GM21381 (cell line): Measurements from ENCODE around the gene ZP2.
"Not testable (repeated sequence)": the region's sequence is repeated elsewhere in the genome, so short reads cannot be mapped to it uniquely, and the experiment has no call there.

Experiments
- ATAC-seq: cut with Tn5 transposase; IDR thresholded peaks from one replicate; pipeline ENCODE4 v1.9.1; 2021; ENCODE audit warnings: mild to moderate bottlenecking, moderate library complexity; ENCODE audit not compliant: unreplicated experiment

ZP2 gene

DNA sequence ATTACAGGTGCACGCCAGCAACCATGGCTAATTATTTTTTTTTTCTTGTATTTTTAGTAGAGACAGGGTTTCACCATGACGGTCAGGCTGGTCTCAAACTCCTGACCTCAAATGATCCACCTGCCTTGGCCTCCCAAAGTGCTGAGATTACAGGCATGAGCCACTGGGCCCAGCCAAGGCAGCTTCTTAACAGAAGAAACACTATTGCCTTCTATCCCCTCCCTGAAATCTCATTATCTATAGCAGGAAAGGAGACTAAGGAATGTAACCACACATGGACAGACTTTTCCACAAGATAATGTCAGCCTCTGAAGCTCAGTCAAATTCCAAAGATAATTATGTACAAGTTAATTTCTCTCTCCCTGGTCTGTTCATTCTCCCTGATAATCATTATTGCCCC, 5.7 kb upstream of the ZP2 start:
- ATAC-seq = no peak

DNA sequence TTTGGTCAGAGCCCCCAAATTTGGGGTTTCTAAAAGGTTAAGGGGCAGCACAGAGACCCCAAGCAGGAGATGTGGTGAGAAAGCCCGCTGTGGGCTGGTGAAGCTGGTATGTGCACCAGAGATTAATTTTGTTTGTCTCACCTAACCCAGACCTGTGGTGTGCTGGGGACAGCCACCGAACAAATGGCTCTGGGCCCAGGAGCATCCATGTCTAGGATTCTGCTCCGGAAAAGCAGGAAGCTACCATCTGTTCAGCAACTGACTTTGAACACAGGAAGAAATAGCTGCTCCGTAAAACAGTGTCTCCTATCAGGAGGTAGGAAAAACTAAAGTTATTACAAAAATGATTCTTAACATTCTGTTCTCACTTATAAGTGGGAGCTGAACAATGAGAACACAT, 2.7 kb upstream of the ZP2 start:
- no peak for ATAC-seq

DNA sequence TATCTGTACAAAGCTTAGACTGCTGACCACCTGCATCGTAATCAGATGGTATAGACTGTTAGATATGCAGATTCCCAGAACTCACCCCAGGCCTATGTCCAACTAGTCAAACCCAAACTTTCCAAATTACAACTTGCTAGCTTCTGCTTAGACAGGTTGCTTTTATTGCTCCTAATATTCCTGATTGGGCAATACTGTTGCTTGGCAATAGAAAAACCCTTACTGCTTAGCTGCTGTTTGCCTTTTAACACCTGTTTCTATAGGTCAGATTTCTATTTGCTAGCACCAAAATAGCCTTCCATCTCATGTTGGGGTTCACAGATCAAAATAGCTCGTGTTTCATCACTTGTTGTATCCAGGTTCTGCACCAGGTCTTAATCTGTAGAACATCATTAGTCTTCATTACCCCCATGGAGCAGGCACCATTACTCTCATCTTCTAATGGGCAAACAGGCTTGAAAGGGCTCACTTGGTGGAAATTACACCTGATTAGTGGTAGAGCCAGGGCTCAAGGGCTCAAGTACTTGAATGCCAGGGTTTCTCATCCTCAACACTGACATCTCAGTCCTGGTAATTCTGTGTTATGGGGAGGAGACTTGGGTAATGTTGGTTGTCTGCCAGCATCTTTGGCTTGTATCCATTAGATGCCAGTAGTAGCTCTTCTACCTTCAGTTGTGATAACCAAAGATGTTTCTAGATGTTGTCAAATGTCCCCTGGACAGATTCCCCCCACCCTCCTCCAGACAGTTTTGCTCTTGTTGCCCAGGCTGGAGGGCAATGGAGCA, 2.7 kb downstream of the ZP2 start:
- no peak for ATAC-seq

DNA sequence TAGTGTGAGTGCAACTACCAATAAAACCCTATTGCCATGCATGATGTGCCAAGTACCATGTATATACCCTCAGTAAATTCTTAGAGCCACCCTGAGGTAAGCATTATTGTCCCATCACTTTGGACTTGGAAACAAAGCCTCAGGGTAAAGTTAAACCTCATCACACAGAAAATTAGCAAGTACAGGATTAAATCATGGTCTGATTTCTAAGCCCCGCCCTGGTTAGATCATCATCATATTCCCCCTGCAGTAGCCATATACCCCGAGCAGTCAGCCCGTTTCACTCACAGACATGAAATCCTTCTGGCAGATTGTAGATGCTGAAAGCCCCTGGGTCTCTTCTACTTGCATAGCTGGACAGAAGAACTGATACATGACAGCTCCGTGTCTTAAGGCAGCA, 4.8 kb downstream of the ZP2 start:
- no peak for ATAC-seq

DNA sequence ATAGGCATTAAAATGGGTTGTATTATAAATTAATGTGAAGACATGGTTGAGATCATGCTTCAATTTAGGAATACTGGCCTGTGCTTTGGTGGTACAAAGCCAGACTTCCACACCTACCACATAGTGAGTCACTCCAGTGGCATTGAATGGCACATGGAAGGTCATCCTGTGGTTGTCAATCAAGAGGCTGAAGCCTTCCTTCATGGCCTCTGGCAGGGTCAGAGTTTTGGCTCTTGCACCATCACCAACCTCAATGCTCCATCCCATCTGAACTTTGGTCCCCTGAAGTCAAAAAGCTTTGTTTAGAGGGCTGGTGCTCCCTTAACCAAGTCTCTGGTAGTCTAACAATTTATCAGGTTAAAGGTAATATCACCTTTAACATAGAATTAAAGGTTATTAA, 6.1 kb downstream of the ZP2 start:
- ATAC-seq = no peak

DNA sequence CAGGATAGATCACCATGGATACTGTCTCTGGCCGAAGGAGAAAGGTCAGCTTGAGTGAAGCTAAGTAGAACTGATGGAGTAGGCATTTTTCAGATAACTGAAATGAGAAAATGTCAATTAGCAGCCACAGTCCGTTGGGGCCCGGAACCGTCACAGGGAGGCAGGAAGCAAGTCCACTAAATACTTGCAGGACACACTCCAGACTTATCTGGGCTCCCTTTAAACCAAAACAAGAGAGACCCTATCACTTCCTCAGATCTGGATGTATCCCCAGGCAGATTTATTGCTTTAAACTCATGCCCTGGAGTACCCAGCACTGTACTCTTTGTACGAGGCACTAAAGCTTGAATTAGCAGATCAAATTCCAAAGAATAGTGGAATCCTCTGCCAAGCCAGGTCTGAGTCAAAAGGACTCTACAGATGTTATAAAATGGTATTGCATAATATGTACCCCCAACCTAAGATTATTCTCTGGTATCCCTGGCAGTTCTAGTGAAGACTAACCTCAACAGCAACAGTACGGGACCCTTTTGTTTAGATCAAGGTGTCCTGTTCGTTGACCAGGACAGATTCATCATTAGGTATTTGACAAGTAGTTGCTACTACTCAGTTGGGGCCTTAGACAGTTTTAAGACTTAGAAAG, 8.1 kb downstream of the ZP2 start:
- no peak for ATAC-seq

DNA sequence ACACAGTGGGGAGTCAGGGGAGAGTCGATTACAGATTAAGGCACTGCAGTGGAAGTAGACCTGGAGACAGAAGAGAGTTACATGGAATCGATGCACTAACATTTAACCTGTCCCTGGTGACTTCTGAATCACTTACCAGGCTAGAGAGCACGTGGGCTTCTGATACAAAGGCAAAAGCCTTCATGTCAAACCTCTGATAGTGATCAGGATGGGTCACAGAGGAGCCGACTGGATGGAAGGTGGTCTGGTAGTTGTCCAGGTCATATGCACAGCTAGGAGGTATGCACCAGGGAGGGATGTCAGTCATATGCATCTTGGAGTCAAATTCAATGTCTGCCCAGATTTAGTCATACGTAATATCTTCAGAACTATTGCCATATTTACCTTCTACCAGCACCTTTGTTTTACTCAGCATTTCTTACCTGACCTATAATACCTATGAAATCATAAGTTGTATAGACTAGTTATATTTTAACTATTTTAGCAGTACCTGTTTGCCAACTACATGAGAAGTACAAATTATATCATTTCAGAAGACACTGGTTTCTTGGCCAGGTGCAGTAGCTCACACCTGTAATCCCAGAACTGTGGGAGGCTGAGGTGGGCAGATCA, 11.7 kb downstream of the ZP2 start:
- ATAC-seq = no peak

DNA sequence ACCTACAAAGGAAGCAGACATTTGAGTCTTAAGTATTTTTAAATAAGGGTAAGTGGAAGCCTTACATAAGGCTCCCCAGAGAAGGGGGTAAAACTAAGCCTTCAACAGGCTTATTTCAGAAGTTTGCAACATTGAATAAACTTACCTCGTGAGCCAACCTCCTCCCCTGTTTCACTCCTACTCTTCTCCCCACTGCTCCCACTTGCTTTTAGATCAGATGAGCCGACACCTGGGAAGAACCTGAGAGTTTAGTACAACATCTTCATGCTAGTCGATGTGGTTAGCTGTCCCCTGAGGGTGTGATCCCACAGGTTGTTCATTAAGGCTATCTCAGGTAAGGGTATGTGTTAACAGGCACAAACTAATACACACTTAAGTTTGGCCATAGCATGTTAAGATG, 13.8 kb downstream of the ZP2 start:
- ATAC-seq = no peak

DNA sequence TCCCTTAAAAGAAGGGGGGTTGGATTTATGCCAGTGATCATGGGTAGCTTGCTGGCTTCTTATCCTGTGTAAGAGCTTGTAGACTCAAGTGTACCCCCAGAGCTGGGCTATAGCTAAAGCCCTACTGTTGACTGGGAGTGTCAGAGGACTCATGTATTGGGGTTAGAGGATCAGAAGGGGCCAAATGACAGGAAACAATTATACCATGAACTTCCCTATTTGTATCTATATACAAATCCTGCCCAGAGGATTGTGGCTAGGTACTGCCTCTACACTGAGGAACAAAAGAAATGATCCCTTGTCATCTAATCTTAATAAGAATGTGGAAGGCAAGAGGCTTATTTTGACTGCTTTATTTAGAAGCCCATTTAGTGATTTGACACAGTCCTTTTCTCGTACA, 14.3 kb downstream of the ZP2 start:
- ATAC-seq = no peak

DNA sequence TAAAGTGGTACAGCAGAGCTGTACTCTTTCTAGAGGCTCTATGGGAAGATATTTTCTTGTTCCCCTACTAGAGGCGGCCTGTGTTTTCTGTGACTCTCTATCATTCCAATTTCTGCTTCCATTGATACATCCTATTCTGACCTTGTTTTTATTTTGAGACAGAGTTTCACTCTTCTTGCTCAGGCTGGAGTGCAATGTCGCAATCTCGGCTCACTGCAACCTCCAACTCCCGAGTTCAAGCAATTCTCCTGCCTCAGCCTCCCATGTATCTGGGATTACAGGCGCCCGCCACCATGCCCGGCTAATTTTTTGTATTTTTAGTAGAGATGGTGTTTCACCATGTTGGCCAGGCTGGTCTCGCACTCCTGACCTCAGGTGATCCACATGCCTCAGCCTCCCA, 16.0 kb downstream of the ZP2 start:
- ATAC-seq = not testable (repeated sequence)

DNA sequence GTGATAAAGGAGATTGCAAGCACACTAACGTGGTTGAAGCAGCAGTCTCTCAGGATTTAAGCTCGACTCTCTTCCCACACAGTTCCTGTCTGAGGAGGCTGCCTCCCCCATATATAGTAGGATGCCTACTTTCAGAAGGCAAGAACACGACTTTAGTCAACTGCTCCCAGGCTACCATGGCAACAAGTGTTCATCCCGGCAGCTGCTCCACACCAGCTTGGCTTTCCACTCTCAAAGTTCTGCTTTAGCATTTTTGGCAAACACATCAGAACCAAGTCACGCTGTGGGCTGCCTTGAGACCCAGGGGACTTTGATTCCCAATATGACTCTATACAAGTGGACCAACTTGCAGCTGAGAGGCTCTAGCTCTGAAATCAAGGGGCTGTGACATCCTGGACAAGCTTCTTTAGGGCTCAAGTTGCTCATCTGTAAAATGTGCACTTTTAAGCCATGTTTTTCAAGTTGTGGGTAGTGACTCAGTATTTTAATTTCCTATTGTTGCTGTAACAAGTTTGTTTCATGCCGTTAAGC, 16.5 kb downstream of the ZP2 start:
- no peak for ATAC-seq

DNA sequence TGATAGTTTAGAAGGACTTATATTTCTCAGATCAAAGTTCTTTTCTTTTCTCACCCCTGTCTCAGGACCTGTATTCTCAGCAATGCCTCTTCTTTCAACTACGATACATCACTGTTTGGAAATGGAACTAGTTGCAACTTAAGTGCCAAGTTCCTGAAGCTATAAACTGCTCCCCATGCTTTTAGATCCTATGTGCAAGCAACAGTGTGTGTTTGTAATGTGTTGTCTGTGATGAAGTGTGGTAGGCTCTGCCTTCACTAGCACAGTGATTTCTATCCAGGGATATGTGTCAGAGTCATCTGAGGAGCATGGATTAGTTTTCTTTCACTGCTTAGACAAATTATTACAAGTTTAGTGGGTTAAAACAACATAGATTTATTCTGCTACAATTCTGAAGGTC, 18.4 kb downstream of the ZP2 start:
- ATAC-seq = no peak

DNA sequence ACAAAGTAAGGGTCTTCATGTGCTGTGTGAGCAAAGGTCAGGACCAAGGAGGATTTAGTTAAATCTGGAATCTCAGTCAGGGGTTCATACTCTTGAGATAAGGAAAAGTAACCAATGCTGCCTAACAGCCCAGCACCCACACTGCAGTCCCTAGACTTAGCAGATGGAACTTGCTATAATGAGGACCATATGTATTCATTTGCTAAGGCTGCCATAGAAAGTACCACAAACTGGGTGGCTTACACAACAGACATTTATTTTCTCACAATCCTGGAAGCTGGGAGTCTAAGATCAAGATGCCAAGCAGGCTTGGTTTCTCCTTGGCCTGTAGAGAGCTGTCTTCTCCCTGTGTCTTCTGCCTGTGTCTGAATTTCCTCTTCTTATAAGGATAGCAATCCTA, 20.8 kb downstream of the ZP2 start:
- no peak for ATAC-seq

DNA sequence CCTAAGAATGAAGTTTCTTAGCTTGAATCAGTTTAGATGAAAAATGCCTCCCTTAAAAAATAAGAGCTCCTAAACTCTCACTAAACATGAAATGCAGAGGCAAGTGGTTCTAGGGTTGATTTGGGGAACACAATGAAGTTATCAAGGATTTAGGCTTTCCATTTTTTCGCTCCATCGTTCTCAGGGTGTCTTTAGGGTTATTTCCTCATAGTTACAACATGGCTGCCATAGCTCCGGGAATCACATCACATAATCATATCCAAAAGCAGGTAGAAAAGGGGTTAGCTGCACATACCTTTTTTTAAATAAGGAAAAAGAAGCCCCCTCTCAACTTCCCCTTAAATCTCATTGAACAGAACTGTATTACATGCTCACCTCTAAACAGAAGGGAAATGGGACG, 21.4 kb downstream of the ZP2 start:
- no peak for ATAC-seq

DNA sequence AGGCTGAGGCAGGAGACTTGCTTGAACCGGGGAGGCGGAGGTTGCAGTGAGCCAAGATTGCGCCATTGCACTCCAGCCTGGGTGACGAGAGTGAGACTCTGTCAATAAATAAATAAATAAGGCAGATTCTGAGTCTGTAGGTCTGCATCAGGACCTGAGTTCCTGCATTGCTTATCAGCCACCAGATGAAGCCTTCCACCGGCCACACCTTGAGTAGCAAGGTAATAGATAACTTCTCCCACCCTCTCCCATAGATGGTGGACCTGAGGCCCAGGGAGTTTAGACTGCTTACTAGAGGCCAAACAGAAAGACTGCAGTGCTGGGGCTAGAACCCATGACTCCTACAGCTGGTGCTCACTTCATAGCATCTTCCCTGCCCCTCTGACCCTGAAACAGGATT, 22.1 kb downstream of the ZP2 start:
- no peak for ATAC-seq

DNA sequence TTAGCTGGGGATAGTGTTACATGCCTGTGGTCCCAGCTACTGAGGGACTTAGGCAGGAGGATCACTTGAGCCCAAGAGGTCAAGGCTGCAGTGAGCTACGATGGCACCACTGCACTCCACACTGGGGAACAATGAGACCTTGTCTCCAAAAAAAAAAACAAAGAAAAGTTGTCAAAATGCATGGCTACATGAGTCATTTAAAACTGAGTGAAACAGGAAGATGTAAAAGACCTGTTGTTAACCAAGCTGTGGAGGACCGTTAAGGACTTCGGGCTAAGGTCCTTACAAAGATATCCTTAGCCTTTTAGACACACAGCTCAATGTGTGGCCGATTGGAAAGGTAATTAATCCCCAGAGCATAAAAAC, 25.1 kb downstream of the ZP2 start:
- no peak for ATAC-seq

DNA sequence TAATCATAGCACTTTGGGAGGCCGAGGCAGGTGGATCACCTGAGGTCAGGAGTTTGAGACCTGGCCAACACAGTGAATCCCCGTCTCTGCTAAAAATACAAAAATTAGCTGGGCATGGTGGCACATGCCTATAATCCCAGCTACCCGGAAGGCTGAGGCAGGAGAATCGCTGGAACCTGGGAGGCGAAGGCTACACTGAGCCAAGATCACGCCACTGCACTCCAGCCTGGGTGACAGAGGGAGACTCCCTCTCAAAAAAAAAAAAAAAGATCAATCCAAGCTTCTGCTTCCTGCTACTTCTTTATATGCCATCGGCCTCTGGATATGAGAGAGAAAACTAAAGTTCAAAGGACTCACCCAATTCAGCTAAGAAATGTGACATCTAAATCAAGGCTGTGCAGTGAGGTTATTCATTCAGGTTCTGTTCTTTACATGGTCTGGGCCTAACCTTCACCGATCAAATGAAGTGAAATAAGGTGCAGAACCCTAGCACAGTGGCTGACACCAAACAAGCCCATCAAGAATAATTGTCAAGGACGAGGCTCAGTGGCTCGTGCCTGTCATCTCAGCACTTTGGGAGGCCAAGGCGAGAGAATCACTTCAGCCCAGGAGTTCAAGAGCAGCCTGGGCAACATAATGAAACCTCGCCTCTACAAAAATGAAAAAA, 25.6 kb downstream of the ZP2 start:
- ATAC-seq = no peak

DNA sequence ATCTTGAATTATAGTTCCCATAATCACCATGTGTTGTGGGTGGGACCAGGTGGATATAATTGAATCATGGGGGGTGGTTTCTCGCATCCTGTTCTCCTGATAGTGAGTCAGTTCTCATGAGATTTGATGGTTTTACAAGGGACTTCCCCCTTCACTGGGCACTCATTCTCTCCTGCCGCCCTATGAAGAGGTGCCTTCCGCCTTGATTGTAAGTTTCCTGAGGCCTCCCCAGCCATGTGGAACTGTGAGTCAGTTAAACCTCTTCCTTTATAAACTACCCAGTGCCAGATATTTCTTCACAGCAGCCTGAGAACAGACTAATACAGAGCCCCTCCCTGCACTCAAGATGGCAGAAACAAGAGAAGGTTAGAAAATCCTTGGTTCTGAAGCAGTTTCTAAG, 26.5 kb downstream of the ZP2 start:
- no peak for ATAC-seq

DNA sequence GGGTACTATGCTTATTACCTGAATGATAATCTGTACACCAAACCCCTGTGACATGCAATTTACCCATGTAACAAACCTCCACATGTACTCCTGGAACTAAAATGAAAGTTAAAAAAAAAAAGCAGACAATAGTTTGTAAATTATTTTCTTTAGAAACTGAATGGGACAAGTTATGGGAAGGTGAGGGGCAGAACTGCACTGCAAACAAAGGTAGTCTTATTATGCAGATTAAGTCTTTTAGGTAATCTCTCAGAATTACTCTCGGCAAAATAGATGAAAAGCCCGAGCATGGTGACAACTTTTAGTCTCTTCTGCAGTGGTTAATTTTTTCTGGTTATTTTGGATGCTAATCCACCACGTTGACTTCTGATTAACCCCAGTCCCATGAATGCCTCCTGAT, 27.4 kb downstream of the ZP2 start:
- no peak for ATAC-seq

DNA sequence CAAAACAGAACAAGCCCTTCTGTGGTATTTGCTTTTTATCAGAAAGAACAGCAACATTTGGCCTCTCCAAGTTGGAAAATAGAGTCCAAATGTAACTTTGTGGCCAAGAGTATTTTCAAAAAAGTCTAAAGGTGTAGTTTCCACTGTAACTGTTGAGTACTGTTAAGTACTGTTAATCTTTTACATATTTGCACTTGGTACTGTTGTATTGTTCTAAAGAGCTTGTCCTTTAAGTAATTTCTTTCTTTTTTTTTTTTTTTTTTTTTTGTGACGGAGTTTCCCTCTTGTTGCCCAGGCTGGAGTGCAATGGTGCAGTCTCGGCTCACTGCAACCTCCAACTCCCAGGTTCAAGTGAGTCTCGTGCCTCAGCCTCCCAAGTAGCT, 31.4 kb downstream of the ZP2 start:
- no peak for ATAC-seq

DNA sequence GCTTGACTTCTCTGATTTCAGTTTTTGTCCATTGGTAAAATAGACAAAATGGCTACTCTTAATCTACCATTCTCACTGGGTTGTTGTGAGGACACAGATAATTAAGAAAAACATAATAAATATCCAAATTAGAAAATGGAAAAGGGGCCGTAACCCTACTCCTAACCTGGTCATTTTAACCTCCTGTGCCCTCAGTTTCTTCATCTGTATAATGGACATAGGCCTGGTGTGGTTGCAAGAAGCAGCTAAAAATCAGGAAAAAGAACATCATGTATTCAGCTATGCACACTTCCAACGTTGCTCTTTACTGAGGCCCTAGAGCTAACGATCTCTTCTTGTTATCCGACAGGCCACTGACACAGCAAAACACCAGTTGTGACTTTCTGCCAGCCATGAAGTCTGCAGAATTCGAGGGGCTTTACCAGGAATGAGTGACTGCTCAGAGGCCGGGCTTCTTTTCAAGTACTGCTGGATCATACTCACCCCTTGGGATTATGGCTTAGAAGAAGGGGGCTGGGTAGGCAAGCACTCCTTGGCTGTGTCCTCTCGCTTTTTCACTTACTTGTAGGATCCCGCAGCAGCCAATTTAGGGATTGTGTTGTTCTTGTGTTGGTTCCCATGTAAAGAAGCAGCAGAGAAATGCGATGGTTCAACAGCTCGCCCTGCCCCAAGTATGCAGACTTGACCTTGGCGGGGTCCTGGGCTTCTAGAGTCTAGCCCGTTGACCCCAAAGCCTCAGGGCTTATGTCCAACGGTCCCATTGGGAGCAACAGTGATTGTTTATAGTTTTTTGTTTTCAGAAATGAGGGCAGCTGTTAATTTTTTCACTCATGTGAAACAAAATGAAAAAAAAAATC, 32.0 kb downstream of the ZP2 start:
- ATAC-seq = no peak
